Liver (tissue), 3 donors: ENCODE results near the gene ADAMTS15.

Source experiments
- EGR1 ChIP-seq, 2 donors: IDR thresholded peaks; 2 replicates each; pipeline ENCODE4 v1.6.1; 2016 to 2018; ENCODE audit warnings: antibody characterized with exemption in 2 of 2, low read depth in 2 of 2
- HNF4A ChIP-seq, 2 donors: conservative IDR thresholded peaks; 2 replicates each; pipeline ENCODE4 v1.6.1; 2016; ENCODE audit warnings: antibody characterized with exemption in 2 of 2, mild to moderate bottlenecking in 2 of 2
- RAD21 ChIP-seq, 2 donors: IDR thresholded peaks; 2 replicates each; pipeline ENCODE4 v1.6.1; 2016; ENCODE audit warnings: antibody characterized with exemption in 2 of 2, mild to moderate bottlenecking in 2 of 2
- SP1 ChIP-seq: IDR thresholded peaks from 2 replicates; pipeline ENCODE4 v1.6.1; 2018; ENCODE audit warnings: antibody characterized with exemption, mild to moderate bottlenecking
- YY1 ChIP-seq: IDR thresholded peaks from 2 replicates; pipeline ENCODE4 v1.6.1; 2016; ENCODE audit warnings: antibody characterized with exemption, mild to moderate bottlenecking
- TF ChIP-seq, protein P1 (sequence below): IDR thresholded peaks from 2 replicates; pipeline ENCODE4 v1.6.1; 2016; ENCODE audit warnings: antibody characterized with exemption, mild to moderate bottlenecking
- TF ChIP-seq, protein P2 (sequence below): fragments of 150-350 bp; IDR thresholded peaks from 2 replicates; pipeline ENCODE4 v1.5.1; 2017; ENCODE audit warnings: improper control_type of control experiment, low read depth, low read length; ENCODE audit not compliant: missing input control
- TF ChIP-seq, protein P3 (sequence below): IDR thresholded peaks from 2 replicates; pipeline ENCODE4 v1.6.1; 2016; ENCODE audit warnings: antibody characterized with exemption
- TF ChIP-seq, protein P4 (sequence below): IDR thresholded peaks from 2 replicates; pipeline ENCODE4 v1.6.1; 2016; ENCODE audit warnings: antibody characterized with exemption
- donor health status: healthy.
- donor health status: healthy.

DNA sequence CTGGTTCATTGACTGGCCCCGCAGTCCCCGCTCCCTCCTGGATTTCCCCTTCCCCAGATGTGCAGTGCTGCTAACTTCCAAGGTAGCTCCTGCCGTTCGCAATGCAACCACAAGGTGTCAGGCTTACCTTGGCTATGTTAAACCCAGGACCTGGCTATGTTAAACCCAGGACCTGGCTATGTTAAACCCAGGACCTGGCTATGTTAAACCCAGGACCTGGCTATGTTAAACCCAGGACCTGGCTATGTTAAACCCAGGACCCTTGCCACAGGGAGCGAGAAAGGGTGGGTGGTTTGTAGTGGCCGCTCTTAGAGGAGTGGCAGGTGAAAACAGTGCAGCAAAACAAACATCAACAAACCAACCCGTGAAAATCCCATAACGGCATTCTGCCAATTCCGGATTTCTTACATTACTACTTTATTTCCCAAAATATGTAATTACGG lies 17.1 kb upstream of the ADAMTS15 start:
- TF ChIP-seq HNF4A (conservative IDR thresholded peaks at IDR 0.05) (peak in 1 of 2 donors; percentile 7), EGR1 (IDR thresholded peaks at IDR 0.05; ENCODE audit: low read depth in 2 of 2) (no peak), RAD21 (IDR thresholded peaks at IDR 0.05) (peak; percentile 82 to 91), YY1 (no peak), SP1 (no peak)
- TF ChIP-seq, protein P1, sequence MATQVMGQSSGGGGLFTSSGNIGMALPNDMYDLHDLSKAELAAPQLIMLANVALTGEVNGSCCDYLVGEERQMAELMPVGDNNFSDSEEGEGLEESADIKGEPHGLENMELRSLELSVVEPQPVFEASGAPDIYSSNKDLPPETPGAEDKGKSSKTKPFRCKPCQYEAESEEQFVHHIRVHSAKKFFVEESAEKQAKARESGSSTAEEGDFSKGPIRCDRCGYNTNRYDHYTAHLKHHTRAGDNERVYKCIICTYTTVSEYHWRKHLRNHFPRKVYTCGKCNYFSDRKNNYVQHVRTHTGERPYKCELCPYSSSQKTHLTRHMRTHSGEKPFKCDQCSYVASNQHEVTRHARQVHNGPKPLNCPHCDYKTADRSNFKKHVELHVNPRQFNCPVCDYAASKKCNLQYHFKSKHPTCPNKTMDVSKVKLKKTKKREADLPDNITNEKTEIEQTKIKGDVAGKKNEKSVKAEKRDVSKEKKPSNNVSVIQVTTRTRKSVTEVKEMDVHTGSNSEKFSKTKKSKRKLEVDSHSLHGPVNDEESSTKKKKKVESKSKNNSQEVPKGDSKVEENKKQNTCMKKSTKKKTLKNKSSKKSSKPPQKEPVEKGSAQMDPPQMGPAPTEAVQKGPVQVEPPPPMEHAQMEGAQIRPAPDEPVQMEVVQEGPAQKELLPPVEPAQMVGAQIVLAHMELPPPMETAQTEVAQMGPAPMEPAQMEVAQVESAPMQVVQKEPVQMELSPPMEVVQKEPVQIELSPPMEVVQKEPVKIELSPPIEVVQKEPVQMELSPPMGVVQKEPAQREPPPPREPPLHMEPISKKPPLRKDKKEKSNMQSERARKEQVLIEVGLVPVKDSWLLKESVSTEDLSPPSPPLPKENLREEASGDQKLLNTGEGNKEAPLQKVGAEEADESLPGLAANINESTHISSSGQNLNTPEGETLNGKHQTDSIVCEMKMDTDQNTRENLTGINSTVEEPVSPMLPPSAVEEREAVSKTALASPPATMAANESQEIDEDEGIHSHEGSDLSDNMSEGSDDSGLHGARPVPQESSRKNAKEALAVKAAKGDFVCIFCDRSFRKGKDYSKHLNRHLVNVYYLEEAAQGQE, result no peak
- TF ChIP-seq, protein P2, sequence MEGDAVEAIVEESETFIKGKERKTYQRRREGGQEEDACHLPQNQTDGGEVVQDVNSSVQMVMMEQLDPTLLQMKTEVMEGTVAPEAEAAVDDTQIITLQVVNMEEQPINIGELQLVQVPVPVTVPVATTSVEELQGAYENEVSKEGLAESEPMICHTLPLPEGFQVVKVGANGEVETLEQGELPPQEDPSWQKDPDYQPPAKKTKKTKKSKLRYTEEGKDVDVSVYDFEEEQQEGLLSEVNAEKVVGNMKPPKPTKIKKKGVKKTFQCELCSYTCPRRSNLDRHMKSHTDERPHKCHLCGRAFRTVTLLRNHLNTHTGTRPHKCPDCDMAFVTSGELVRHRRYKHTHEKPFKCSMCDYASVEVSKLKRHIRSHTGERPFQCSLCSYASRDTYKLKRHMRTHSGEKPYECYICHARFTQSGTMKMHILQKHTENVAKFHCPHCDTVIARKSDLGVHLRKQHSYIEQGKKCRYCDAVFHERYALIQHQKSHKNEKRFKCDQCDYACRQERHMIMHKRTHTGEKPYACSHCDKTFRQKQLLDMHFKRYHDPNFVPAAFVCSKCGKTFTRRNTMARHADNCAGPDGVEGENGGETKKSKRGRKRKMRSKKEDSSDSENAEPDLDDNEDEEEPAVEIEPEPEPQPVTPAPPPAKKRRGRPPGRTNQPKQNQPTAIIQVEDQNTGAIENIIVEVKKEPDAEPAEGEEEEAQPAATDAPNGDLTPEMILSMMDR, result peak; percentile 76
- TF ChIP-seq, protein P3, sequence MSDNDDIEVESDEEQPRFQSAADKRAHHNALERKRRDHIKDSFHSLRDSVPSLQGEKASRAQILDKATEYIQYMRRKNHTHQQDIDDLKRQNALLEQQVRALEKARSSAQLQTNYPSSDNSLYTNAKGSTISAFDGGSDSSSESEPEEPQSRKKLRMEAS, result no peak
- TF ChIP-seq, protein P4, sequence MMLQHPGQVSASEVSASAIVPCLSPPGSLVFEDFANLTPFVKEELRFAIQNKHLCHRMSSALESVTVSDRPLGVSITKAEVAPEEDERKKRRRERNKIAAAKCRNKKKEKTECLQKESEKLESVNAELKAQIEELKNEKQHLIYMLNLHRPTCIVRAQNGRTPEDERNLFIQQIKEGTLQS, result no peak
